PC-3 (cell line): ENCODE results near the gene PRADC1. TPM values are rescaled to one million over a fixed set of nuclear protein-coding genes. Genes with fewer than 3 reads are reported as not detected.

ENCODE experiments used
- ATAC-seq: fragments of 200-7000 bp; cut with Tn5 transposase; 2 replicates; pipeline ENCODE4 v1.9.1; 2020; ENCODE audit warnings: mild to moderate bottlenecking, moderate library complexity
- BruUV-seq: library from RNA; stranded (reverse); fragments of 400-500 nt; replicated peaks from 2 replicates; lab custom pipeline; 2021; lab: Mats Ljungman, UMichigan
- CTCF ChIA-PET: fragments of 300-600 bp; sonication (Branson Sonifier 250); formaldehyde crosslinking; loops from one replicate; lab custom pipeline; 2022; ENCODE audit warnings: antibody characterized with exemption; lab: Charles Lee
- POLR2A ChIA-PET: fragments of 300-600 bp; sonication (Branson Sonifier 250); formaldehyde crosslinking; loops from one replicate; lab custom pipeline; 2022; ENCODE audit warnings: antibody characterized with exemption; ENCODE audit not compliant: unreplicated experiment; lab: Charles Lee
- DNase-seq: peaks from one replicate; pipeline ENCODE4 v3.0.0-alpha.2; 2015
- H2AFZ ChIP-seq: fragments of 300-600 bp; sonication (generic); 2 replicates; pipeline ENCODE4 v1.6.0; 2016; ENCODE audit warnings: antibody characterized with exemption, low read length
- H3F3A ChIP-seq: fragments of 300-600 bp; sonication (generic); one replicate; pipeline ENCODE4 v1.6.0; 2017; ENCODE audit warnings: antibody characterized with exemption, low read length, control low read depth, mild to moderate bottlenecking; ENCODE audit not compliant: unreplicated experiment
- H3K27ac ChIP-seq: fragments of 300-600 bp; sonication (generic); 2 replicates; pipeline ENCODE4 v1.5.1; 2016; ENCODE audit warnings: mild to moderate bottlenecking, low read length
- H3K27me3 ChIP-seq: fragments of 300-600 bp; sonication (generic); 2 replicates; pipeline ENCODE4 v1.6.1; 2016; ENCODE audit warnings: low read length, mixed read lengths
- H3K36me3 ChIP-seq: fragments of 300-600 bp; sonication (generic); 2 replicates; pipeline ENCODE4 v1.6.1; 2016; ENCODE audit warnings: low read depth, mixed run types, low read length, mixed read lengths
- H3K4me1 ChIP-seq: fragments of 300-600 bp; sonication (generic); 2 replicates; pipeline ENCODE4 v1.5.1; 2016; ENCODE audit warnings: low read length; ENCODE audit not compliant: insufficient read depth
- H3K4me2 ChIP-seq: fragments of 300-600 bp; sonication (generic); 2 replicates; pipeline ENCODE4 v1.6.0; 2016; ENCODE audit warnings: low read length
- H3K4me3 ChIP-seq: fragments of 300-600 bp; sonication (generic); 2 replicates; pipeline ENCODE4 v1.5.1; 2016; ENCODE audit warnings: mild to moderate bottlenecking, low read length, mixed read lengths
- H3K79me2 ChIP-seq: fragments of 300-600 bp; sonication (generic); 2 replicates; pipeline ENCODE4 v1.6.1; 2017; ENCODE audit warnings: low read length, mixed read lengths
- H3K9ac ChIP-seq: fragments of 300-600 bp; sonication (generic); 2 replicates; pipeline ENCODE4 v1.6.0; 2016; ENCODE audit warnings: mild to moderate bottlenecking, low read length
- H3K9me2 ChIP-seq: fragments of 300-600 bp; sonication (generic); replicated peaks from 2 replicates; pipeline ENCODE4 v1.6.1; 2016; ENCODE audit warnings: mixed run types, low read length, mixed read lengths
- H3K9me3 ChIP-seq: fragments of 300-600 bp; sonication (generic); 2 replicates; pipeline ENCODE4 v1.6.1; 2016; ENCODE audit warnings: low read length, mixed read lengths
- H4K20me1 ChIP-seq: fragments of 300-600 bp; sonication (generic); 2 replicates; pipeline ENCODE4 v1.6.1; 2016; ENCODE audit warnings: low read length, mixed read lengths
- CTCF ChIP-seq: fragments of 300-600 bp; sonication (generic); conservative IDR thresholded peaks from 2 replicates; pipeline ENCODE4 v1.5.1; 2017; ENCODE audit warnings: antibody characterized with exemption, low read depth, mild to moderate bottlenecking, low read length
- EZH2 ChIP-seq: fragments of 300-600 bp; sonication (generic); IDR thresholded peaks from one replicate; pipeline ENCODE4 v1.6.1; 2017; ENCODE audit warnings: antibody characterized with exemption, mild to moderate bottlenecking, low read length; ENCODE audit not compliant: unreplicated experiment
- EZH2phosphoT487 ChIP-seq: fragments of 300-600 bp; sonication (generic); IDR thresholded peaks from 2 replicates; pipeline ENCODE4 v1.6.1; 2018; ENCODE audit warnings: mild to moderate bottlenecking, antibody characterized with exemption, low read length, borderline replicate concordance
- intact Hi-C: fragments of 100-400 bp; cut with micrococcal nuclease; formaldehyde crosslinking; loops from 2 replicates; pipeline ENCODE4 v1.9.0; 2023
- total RNA-seq: library from RNA; depleted of rRNA; stranded (reverse); fragments of >200 nt; gene quantifications from 2 replicates; pipeline ENCODE4 v1.2.3, GENCODE V29; 2014

Gene PRADC1
- total RNA-seq, 1 experiment from 2014 or later: 62.5 TPM

GRCh38 chr2:73258913-73259215 lies 25.8 kb upstream of the PRADC1 start:
- no peaks in the 10 kb centered on the region for H3K79me2 ChIP-seq
- H3K9me3 ChIP-seq: no peaks in the 10 kb centered on the region
- TF ChIP-seq EZH2 (no peak), CTCF (no peak), EZH2phosphoT487 (no peak)
- intact Hi-C loops: no loop called here
- no peak overlapping the region for H3K9ac ChIP-seq
- H3K36me3 ChIP-seq: no peaks in the 10 kb centered on the region
- BruUV-seq: no TSS peak
- H3K27me3 ChIP-seq: no peaks in the 10 kb centered on the region
- H4K20me1 ChIP-seq: no peaks in the 10 kb centered on the region
- no peak for ATAC-seq
- no peak overlapping the region for H3K27ac ChIP-seq
- H3F3A ChIP-seq: no peaks in the 10 kb centered on the region
- ChIA-PET POLR2A (no interaction called here), CTCF (no interaction called here)
- H3K4me1 ChIP-seq: no peaks in the 10 kb centered on the region
- H3K9me2 ChIP-seq: no peaks in the 10 kb centered on the region
- H2AFZ ChIP-seq: no peak overlapping the region
- H3K4me3 ChIP-seq: no peak overlapping the region
- DNase-seq: no peak
- H3K4me2 ChIP-seq: no peak overlapping the region

GRCh38 chr2:73258186-73258912 lies 25.3 kb upstream of the PRADC1 start:
- CTCF ChIA-PET: no interaction called here
- DNase-seq (no peak), ATAC-seq (no peak)

More at GRCh38 chr2:73258186-73258912, 25.3 kb upstream of the PRADC1 start:
- H3K27ac ChIP-seq: no peak overlapping the region
- peaks cover 2% of the 10 kb centered on the region for H3K36me3 ChIP-seq
- TF ChIP-seq EZH2phosphoT487 (no peak), CTCF (no peak), EZH2 (no peak)
- no peaks in the 10 kb centered on the region for H3K27me3 ChIP-seq
- H3K9me3 ChIP-seq: no peaks in the 10 kb centered on the region
- H3K9me2 ChIP-seq: no peaks in the 10 kb centered on the region
- no TSS peak for BruUV-seq
- no peaks in the 10 kb centered on the region for H3F3A ChIP-seq
- intact Hi-C loops: no loop called here
- H3K9ac ChIP-seq: no peak overlapping the region
- no peaks in the 10 kb centered on the region for H4K20me1 ChIP-seq
- POLR2A ChIA-PET: no interaction called here
- no peaks in the 10 kb centered on the region for H3K79me2 ChIP-seq
- no peak overlapping the region for H3K4me2 ChIP-seq
- no peak overlapping the region for H2AFZ ChIP-seq
- H3K4me1 ChIP-seq: no peaks in the 10 kb centered on the region
- H3K4me3 ChIP-seq: no peak overlapping the region
